ENCODE measurements around the gene RASGRF2.

The RASGRF2 gene

DNA sequence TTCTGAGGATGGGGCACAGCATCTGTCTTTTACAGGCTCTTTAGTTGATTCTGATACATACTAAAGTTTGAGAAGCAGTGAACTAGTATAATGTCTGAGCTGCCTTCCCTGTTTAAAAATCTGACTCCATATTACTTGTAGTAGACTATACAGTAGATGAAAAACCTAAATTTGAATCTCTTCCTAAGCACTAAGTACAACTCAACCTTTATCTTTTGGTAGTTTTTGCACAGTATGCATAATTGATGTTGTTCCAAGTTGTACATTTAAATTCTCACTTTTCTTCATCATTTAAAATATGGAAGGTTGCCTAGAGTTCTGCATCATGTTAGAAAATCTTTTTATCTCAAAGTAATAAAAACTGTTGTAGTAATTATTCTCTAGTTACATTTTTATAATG lies 174.4 kb downstream of the RASGRF2 start:
- no peak for DNase-seq (ENCODE audit: low read depth, low spot score)

DNA sequence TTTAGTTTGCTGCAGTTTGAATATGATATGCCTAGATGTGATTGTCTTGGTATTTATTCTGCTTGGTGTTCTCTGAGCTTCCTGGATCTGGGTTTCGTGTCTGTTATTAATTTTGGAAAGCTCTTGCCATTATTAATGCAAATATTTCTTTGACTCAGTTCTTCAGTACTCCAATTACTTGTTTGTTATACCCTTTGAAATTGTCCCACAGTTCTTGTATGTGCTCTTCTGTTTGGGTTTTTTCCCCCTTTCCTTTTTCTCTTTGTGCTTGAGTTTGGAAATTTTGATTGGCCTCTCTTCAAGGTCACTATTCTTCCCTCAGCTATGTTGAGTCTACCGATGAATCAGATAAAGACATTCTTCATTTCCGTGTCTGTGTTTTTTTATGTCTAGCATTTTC lies 176.4 kb downstream of the RASGRF2 start:
- DNase-seq (ENCODE audit: low read depth, low spot score): no peak

DNA sequence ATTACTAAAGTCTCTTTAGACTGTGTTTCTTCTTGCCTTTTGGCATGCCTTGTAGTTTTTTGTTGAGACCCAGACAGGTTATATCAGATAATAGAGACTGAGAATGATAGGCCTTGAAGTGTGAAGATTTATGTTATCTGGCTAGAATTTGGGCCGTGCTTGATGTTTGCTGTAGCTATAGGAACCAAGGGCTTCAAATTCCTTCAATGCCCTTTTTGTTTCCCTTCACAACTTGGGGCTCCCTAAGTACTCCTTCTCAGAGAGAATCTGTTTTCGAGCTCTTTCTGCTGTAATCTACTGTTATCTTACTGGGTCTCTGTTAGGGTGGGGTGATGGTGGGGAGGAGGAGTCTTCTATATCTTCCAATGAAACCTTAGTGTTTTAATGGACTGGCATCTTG lies 177.7 kb downstream of the RASGRF2 start:
- DNase-seq (ENCODE audit: low read depth, low spot score): no peak

DNA sequence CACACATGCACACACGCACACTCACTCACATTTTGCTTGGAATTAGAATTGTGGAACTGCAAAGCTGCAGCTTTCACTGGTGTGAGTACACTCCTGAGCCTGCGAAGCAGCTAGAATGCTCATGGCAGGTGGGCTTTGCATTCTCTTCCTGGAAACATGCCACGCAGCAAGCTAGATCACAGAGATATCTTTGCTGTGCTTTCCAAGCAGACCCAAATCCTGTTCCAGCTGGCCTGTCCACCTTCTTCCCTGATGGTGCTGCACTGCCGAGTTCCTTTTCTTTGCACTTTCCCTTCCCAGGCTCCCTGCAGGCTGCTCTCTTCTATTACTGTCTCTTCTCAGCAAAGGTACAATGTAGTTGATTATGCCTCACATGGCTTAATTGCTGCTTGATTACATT lies 180.3 kb downstream of the RASGRF2 start:
- no peak for DNase-seq (ENCODE audit: low read depth, low spot score)

DNA sequence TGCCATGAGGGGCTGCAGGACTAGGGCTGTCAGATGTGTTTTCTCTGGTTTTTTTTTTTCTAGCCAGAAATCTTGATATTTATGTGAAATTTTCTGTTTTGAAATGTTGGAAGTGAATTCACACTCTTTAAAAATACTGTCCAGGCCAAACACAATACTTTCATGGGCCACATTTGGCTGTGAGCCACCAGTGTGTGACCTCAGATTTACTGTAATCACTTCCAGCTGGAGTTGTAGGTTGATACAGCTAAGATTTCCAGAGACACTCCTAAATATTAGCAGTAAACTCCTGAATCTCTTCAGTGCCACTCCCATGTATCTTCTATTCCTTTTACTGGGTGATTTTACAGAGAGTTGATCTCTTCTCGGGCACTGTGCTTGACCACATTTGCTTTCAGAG lies 180.8 kb downstream of the RASGRF2 start:
- DNase-seq (ENCODE audit: low read depth, low spot score): peak; percentile 81

DNA sequence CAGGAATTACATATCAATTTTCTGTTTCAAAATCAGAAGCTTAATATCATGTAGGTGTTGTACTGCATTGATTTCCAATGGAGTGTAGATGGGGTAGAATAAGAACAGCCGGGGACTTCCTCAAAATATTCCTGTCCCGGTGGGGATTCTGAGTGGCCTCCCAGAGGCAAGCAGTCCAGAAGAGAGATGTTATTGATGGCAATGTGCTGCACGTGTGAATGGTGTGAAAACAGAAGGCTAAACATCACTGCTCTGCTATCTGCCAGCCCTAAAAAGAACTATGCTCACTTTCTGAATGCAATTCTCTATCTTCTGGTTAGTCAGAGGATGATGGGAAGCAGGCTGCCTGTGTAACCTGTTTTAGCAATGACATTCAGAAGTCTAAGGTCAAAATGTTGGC lies 181.9 kb downstream of the RASGRF2 start:
- no peak for DNase-seq (ENCODE audit: low read depth, low spot score)

DNA sequence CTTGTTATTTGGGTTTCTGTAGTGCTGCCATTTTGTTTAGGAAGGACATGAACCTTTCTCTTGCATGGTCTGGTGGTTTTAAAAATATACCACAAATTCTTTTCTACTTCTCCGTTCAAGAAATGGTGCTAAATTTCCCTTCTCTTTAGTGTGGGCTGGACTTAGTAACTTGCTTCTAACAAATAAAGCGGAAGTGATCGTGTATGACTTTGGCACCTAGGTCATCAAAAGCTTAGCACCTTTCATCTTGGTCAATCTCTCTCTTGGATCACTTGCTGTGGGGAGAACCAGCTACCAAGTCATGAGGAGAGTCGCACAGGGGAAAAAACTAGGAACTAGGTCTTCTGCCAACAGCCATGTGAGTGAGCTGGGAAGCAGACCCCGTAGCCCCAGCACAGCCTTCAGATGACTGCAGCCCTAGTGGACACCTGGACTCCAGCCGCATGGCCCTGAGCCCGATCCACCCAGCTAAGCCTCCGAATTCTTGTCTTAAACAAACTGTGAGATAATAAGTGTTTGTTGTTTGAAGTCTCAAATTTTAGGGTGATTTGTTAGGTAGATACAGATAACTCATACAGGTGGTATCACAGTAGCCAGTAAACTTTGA lies 185.3 kb downstream of the RASGRF2 start:
- no peak for DNase-seq (ENCODE audit: low read depth, low spot score)

DNA sequence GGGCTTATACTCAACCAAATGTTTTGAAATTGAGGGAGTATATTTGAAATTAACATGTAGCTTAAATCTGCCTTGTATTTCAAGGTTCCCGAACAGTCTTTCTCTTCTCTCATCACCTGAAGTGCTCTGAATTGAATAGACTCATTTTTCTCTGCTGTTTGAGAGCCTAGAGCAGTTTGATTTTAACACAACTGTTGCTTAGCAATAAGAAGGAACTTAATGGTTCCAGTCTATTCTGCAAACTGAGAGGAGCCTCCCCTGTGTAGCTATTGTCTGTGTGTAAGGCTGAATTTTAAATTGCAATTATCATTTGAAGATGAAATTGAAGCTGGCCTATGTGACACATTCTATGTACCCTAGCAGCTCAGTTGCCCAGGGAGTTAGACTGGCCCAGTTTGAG lies 185.9 kb downstream of the RASGRF2 start:
- DNase-seq (ENCODE audit: low read depth, low spot score): no peak

DNA sequence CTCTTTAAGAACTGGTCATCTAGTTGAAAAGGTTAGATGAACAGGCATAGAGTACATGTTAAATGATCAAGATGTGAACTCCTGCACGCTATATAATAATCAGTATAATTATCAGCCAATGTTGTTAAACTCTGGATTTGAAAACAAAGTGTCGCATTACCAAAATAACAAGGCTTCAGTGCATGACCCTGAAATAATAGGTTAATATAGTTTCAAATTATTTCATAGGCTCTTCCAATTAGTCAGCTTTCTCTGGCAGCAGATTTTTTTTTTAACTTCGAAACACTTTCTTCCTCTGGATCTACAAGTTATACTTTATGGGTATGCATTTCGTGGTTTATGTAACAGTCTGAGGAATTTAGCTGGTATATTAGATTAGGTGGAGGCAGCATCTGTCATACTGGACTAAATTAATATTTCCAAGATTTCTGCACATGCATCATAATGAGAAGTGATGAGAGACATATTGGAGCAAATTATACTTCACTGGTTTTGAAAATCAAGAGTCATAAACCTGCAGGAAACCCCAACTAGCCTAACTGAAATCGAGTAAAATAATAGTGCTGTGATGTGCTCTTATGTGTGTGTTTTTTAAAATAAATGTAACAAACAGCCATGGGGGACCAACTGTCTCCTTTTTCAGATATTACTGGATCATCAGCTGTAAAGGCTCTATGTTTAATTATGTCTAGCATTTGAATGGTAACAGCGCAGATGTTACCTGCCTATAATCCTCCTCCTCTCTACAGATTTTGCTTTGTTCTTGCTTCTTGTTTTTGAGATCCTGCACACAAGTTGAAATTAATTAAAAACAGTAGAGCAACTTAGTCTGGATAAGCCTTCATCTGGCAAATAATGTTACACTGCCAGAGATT lies 187.1 kb downstream of the RASGRF2 start:
- no peak for DNase-seq (ENCODE audit: low read depth, low spot score)

DNA sequence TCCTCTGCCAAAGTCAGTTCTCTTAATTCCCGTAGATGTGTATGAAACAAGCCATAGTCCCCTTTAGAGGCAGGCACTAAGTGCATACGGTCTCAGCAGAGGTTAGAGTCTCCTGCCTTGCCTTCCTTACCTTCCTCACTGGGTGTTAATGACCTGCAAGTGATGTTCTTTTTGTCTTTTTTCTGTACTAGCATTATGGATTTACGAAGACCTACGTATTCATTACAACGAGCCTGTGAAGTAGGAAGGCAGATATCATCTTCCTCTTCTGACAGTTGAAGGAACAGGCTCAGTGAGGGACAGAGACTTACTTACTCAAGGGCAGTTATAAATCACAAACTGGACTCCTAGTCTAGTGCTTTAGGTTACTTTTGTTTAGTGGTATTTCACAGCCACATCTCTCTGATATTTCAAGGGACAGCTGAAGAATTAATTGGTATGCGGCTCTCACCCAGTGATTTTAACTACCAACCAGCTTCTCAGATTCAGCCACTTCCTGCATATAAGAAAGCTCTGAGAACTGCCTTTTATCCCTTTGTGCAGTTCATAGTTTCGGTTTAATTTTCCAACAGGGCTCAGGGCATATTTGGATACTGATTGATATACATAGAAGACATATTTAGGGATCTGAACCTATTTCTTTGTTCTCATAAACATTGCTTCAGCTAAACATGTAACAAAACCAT lies 187.9 kb downstream of the RASGRF2 start:
- no peak for DNase-seq (ENCODE audit: low read depth, low spot score)

DNA sequence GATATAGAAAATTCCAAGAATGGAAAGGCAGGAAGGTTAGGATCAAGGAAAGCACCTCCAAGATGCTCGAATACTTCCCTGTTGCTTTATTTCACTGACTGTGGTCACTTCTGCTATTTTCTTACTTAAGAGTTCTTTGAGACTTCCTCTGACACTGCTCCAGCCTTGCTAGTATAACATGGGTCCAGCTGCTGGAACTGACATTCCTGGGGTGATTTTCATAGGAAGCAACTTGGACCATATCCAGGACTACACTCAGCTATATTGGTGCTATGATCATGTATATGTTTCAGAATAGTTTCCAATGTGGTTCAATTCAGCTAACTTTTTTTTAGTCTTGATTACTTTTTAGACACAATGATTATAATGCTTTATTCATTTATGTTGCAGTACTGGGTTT lies 191.4 kb downstream of the RASGRF2 start:
- no peak for DNase-seq (ENCODE audit: low read depth, low spot score)

DNA sequence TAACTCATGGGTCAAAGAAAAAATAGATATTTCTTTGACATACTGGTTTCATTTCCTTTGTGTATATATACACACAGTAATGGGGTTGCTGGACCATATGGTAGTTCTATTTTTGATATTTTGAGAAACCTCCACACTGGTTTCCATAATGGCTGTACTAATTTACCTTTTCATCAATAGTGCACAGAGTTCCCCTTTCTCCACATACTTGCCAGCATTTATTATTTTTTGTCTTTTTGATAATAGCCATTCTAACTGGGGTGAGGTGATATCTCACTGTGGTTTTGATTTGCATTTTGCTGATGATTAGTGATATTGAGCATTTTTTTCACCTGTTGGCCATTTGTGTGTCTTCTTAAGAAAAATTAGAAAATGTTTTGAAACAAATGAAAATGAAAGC lies 194.6 kb downstream of the RASGRF2 start:
- no peak for DNase-seq (ENCODE audit: low read depth, low spot score)

DNA sequence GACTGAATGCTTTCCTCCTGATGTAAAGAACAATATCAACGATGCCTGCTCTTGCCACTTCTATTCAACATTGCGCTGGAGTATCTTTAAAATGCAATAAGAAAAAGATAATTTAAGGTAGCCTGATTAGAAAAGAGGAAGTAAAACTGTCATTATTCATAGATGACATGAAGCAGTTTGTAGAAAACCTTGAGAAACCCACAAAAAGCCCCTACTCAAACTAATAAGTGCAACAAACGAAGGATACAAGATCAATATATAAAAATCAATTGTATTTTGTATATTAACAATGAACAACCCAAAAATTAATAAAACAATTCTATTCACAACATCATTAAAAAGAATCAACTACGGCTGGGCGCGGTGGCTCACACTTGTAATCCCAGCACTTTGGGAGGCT lies 196.6 kb downstream of the RASGRF2 start:
- DNase-seq (ENCODE audit: low read depth, low spot score): no peak

DNA sequence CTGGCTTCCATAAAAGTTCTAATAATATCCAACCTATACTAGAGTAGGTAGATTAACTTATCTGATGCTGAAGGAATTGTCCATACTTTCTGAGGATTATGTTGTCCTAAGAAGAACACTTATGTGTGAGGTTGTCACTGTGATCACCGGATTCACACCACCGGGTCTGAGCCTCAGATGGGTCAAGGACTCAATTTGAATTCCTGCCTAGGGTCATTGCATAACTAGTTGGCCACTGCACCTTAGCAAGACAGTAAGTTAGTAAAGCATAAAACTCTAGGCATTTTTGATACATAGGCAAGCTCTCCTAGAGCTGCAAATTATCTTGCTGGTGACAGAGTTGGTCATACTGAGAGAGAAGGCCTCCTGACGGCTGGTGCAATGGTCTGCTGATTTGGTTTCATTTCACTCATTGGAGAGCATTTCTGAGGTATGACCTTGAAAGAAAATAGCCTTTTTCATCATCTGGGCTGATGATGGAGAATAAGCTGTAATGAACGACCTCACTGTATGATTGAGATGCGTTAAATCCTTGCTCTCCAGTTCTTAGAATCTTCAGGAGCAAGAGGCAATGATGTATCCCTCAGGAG lies 200.9 kb downstream of the RASGRF2 start:
- DNase-seq (ENCODE audit: low read depth, low spot score): no peak

DNA sequence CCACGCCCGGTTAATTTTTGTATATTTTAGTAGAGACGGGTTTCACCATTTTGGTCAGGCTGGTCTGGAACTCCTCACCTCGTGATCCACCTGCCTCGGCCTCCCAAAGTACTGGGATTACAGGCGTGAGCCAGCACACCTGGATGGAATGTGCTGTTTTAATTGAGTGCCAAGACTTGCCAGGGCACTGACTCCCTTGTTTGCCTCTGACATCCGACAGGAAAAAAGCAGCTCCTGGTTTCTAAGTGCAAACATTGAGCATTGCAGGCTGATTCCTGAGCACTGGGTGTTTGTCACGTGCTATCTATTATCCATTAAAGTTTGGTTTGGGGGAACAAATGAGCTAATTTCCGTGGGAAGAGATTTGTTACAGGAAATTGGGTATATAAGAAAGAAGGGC lies 202.3 kb downstream of the RASGRF2 start:
- no peak for DNase-seq (ENCODE audit: low read depth, low spot score)

DNA sequence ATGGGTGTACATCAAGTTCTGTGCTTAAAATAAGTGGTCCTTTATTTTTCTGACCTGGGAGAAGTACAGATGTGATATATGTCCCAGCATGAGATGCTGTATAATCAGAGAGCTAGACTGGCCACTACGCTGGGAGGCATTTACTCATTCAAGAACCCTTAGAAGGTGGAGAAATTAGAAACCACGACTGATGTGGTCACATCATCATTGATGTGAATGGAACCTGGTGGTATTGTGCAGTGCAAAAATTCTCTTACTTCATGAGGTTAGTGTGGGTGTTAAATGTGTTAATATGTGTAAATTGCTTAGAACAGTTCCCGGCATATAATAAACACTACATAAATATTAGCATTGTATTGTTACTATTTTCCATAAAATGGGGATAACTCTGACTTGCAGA lies 203.5 kb downstream of the RASGRF2 start:
- DNase-seq (ENCODE audit: low read depth, low spot score): no peak

DNA sequence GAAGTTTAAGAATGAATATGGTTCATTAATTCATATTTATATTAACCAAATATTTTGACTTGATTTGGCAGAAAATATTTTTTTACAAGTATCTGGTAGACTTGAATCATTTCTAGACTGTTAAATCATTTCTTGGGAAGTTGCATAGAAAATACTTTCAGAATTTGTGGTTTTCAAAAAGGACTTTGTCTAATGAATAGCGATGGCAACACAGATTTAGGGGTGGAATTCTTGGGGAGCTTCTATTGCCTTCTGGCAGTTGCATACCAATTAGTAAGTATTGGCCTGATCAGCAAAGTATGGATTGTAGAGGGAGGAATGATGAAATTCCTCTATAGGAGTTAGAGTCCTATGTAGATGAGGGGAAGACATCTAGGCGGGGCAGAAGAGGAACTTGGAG lies 204.3 kb downstream of the RASGRF2 start:
- no peak for DNase-seq (ENCODE audit: low read depth, low spot score)

DNA sequence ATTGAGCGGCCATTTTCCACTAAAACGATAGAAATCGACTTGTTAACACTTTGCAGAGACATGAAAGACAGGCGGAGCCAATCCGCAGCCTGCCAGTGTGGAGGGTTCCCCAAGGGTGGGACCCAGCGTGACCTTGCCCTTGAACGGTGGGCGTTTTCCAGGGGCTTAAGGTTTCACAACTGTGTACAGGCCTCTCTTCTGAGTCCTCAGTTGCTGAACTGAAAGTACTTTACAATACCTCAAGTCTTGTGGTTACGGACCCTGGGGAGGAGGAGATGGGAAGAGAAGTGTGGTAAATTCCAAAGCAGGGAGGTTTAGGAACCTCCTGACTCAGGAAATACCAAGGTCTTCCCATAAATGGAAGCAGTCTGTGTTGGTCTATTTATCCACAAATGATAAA lies 204.8 kb downstream of the RASGRF2 start:
- DNase-seq (ENCODE audit: low read depth, low spot score): no peak

DNA sequence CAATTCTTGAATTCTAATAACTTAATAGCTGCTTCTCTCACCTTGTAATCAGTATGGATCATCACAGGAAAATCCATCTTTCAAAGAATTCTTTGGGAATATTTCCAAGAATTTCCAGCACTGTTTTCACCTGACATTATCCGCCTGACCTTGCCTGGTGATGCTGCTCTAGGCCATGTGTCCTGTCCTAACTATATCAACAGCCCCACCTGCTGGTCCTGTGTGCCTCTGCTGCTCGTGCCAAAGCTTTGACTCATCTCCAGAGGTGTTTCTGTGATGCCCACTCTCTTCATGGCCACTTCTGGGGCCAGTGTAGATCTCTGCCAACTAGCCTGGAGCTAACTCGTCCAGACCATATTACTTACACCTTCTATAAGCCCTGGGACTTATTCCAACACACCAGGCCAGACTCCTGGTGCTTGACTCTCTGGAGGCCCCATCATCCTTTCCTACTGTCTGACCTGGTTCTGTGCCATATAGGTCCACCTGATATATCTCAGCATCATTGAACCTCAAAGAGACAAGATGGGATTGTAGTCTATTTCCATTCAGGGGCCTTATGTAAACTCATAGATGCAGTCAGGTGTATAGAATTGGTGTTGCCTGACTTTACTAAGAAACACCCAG lies 205.4 kb downstream of the RASGRF2 start:
- no peak for DNase-seq (ENCODE audit: low read depth, low spot score)

DNA sequence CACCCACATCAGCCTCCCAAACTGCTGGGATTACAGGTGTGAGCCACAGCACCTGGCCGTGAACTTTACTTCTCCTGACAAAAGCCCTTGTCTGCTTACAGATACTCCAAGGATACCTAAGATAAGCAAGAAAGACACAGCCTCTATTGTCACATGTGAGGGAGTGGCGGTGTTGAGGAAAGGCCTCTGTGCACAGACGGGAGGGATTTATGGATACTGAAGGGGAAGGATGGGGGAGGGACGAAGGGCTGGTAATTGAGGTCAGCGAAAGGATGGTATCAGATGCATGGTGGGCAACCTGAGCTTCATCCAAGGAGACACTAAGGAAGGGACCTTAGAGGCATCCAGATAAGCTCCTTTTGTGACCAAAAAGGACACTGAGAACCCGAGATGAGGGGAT lies 206.3 kb downstream of the RASGRF2 start:
- no peak for DNase-seq (ENCODE audit: low read depth, low spot score)

DNA sequence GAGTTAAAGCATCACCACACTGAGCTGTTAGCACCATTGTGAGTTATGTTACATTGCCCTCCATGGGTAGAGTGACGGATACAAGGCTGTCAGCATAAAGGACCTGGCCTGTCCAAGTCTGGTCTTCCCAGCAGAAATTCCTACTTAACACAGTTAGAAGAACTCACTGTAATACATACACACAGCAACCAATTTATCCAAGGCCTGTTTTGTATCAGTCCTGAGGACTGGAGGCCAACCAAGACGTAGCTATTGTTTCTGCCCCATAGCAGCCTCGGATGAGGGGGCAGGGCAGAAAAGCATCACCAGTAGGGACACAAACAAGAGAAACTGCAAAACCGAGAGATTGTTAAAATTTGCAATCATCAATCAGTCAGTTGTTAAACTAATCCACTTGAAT lies 206.9 kb downstream of the RASGRF2 start:
- DNase-seq (ENCODE audit: low read depth, low spot score): no peak

DNA sequence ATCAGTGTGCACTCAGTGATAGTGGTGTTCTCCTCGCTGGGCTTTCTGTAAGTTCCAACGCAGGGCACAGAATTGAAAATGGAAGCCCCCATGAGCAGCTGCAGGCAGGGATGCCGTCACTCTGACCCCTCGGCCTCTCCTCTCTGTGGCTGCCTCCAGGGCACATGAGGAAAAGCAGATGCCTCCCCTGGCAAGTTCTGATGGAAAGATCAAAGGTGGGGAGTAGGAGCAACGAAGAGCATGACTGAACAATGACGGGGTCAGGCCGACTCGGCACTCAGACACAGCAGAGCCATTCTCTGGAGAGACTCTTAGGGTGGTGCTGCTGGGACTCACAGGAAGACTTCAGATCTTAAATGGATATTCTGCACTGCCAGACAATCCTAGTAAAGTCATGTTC lies 207.4 kb downstream of the RASGRF2 start:
- DNase-seq (ENCODE audit: low read depth, low spot score): no peak

Data from smooth muscle cell of the brain vasculature (primary cell).